Adipocyte (in vitro differentiated cells): ENCODE results near the gene CCDC78.
A peak's percentile ranks its signal among the peaks of the same experiment; 100 is the strongest.

ENCODE experiments used
- DNase-seq: peaks from one replicate; pipeline ENCODE4 v3.0.0-alpha.2; 2015; ENCODE audit warnings: low read depth
- H3K27me3 ChIP-seq: replicated peaks from 2 replicates; pipeline ENCODE4 v1.7.0; 2013; ENCODE audit warnings: mild to moderate bottlenecking, low read length, moderate library complexity; ENCODE audit not compliant: control insufficient read depth, insufficient read depth
- H3K36me3 ChIP-seq: 2 replicates; pipeline ENCODE4 v1.7.0; 2013; ENCODE audit warnings: low read length, mild to moderate bottlenecking, moderate library complexity; ENCODE audit not compliant: control insufficient read depth, insufficient read depth, severe bottlenecking
- H3K4me1 ChIP-seq: 2 replicates; pipeline ENCODE4 v1.7.0; 2013; ENCODE audit warnings: mild to moderate bottlenecking, low read length, moderate library complexity; ENCODE audit not compliant: control insufficient read depth, insufficient read depth
- H3K4me3 ChIP-seq: 2 replicates; pipeline ENCODE4 v1.7.0; 2013; ENCODE audit warnings: mild to moderate bottlenecking, low read length, moderate library complexity
- H3K9ac ChIP-seq: 2 replicates; pipeline ENCODE4 v1.7.0; 2013; ENCODE audit warnings: mild to moderate bottlenecking, low read length, moderate library complexity
- H3K9me3 ChIP-seq: 2 replicates; pipeline ENCODE4 v1.7.0; 2013; ENCODE audit warnings: mild to moderate bottlenecking, low read length, moderate library complexity; ENCODE audit not compliant: control insufficient read depth

Gene CCDC78

GRCh38 chr16:704552-705380 is 21.5 kb downstream of the CCDC78 start:
- H3K4me3 ChIP-seq: no peak overlapping the region

DNA sequence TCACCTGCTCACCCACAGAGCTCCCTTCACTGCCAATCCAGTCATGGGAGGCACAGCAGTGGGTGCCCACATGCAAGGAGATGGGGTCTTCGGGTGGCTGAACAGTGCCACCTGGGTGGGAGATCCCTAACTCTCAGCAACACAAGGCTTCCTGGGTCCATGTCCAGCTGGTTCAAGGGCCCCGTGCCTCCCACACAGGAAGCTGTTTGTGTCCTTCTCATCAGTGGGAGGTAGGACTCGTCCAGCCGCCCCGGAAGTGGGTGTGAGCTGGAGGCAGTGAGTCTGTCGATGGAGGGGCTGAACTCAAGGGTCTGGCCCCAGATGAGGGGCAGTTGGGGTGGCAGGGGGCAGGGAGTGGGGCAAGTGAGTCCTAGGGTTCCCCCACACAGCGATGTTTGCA is 22.2 kb downstream of the CCDC78 start:
- peaks cover 67% of the 10 kb centered on the region for H3K27me3 ChIP-seq
- H3K4me1 ChIP-seq: no peaks in the 10 kb centered on the region
- DNase-seq: no peak
- no peaks in the 10 kb centered on the region for H3K9me3 ChIP-seq
- H3K36me3 ChIP-seq: no peaks in the 10 kb centered on the region
- H3K9ac ChIP-seq: no peak overlapping the region
- no peak overlapping the region for H3K4me3 ChIP-seq

More at GRCh38 chr16:704552-705380, 21.5 kb downstream of the CCDC78 start:
- no peaks in the 10 kb centered on the region for H3K9me3 ChIP-seq
- no peaks in the 10 kb centered on the region for H3K36me3 ChIP-seq
- H3K9ac ChIP-seq: no peak overlapping the region
- H3K4me1 ChIP-seq: peaks cover 2% of the 10 kb centered on the region
- DNase-seq: no peak
- peaks cover 73% of the 10 kb centered on the region for H3K27me3 ChIP-seq

- Histone ChIP-seq H3K27me3 (peaks cover 62% of the 10 kb centered on the region), H3K36me3 (no peaks in the 10 kb centered on the region), H3K9ac (no peak overlapping the region), H3K4me1 (no peaks in the 10 kb centered on the region), H3K9me3 (no peaks in the 10 kb centered on the region), H3K4me3 (no peak overlapping the region)
- no peak for DNase-seq
These were observed 22.8 kb downstream of the CCDC78 start for GRCh38 chr16:703406-703805.

DNA sequence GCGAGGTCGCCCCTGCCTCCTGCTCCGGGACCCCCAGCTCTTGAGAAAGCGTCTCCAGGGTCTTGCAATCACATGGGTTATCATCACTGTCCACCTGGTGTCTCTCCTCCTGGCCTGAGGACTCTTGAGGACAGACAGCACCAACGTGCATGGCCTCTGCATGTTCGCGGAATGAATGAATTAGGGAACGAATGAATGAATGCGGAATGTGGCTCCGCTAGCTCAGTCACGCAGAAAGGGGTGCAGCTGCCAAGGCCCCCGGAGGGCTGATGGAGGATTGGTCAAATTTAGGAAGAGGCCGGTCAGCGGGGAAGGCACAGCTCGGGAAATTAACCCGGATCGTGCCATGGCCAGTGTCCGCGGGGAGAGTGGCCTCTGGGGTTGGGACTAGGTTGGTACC is 23.9 kb downstream of the CCDC78 start:
- peaks cover 52% of the 10 kb centered on the region for H3K27me3 ChIP-seq

DNA sequence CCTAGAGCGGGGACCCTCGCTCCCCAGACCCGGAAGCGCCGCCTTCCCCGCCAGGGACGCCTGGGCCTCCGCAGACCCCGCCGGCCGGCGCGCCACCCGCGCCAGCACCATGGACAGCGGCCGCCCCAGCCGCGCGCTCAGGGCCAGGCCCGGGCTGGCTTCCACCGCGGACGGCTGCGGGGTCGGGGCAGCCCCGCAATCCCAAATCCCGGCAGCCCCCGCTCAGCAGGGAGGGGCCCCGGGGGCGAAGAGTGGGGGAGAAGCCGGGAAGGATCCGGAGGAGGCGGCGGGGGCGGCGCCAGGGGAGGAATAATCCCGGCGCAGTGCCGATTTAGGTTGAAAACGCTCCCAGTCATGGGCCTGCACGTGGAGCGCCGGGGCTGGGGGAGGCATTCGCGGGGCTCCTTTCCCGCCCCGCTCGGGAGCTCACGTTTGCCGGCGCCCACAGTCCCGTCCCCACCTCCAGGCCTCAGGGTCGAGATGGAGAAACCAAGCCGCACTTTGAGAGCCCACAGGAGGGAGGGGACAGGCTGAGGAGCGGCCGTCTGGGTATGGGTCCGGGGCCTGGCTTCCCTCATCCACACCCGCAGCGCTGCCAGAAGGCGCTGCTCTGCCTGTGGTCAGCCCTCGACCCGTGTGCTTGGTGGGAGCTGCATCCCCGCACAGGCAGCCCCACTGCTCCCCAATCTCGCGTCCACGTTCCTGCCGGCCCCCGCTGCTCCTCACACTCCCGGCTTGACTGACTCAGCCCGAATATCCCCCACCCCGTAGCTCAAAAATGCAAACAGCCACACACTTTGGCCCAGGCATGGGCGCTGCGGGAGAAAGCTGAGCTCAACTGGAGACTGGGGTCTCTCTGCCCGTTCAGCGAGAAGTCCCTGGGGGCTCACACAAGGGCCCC is 25.3 kb downstream of the CCDC78 start:
- peak; percentile 64 for DNase-seq
- H3K9me3 ChIP-seq: no peaks in the 10 kb centered on the region
- H3K36me3 ChIP-seq: no peaks in the 10 kb centered on the region
- peaks cover 47% of the 10 kb centered on the region for H3K27me3 ChIP-seq
- H3K9ac ChIP-seq: no peak overlapping the region
- no peak overlapping the region for H3K4me3 ChIP-seq
- H3K4me1 ChIP-seq: no peaks in the 10 kb centered on the region

More for the DNA sequence above, 23.9 kb downstream of the CCDC78 start:
- H3K36me3 ChIP-seq: no peaks in the 10 kb centered on the region
- no peak overlapping the region for H3K4me3 ChIP-seq
- no peak overlapping the region for H3K9ac ChIP-seq
- H3K4me1 ChIP-seq: no peaks in the 10 kb centered on the region
- H3K9me3 ChIP-seq: no peaks in the 10 kb centered on the region
- DNase-seq: no peak

GRCh38 chr16:698911-699671 is 27.2 kb downstream of the CCDC78 start:
- Histone ChIP-seq H3K27me3 (peaks cover 47% of the 10 kb centered on the region), H3K4me3 (no peak overlapping the region), H3K9me3 (no peaks in the 10 kb centered on the region), H3K4me1 (no peaks in the 10 kb centered on the region), H3K36me3 (no peaks in the 10 kb centered on the region), H3K9ac (no peak overlapping the region)
- DNase-seq: no peak

- Histone ChIP-seq H3K4me3 (no peak overlapping the region), H3K9ac (no peak overlapping the region), H3K36me3 (no peaks in the 10 kb centered on the region), H3K9me3 (no peaks in the 10 kb centered on the region), H3K27me3 (peaks cover 22% of the 10 kb centered on the region), H3K4me1 (no peaks in the 10 kb centered on the region)
- DNase-seq: no peak
These were observed 30.7 kb downstream of the CCDC78 start for GRCh38 chr16:695355-696089.

DNA sequence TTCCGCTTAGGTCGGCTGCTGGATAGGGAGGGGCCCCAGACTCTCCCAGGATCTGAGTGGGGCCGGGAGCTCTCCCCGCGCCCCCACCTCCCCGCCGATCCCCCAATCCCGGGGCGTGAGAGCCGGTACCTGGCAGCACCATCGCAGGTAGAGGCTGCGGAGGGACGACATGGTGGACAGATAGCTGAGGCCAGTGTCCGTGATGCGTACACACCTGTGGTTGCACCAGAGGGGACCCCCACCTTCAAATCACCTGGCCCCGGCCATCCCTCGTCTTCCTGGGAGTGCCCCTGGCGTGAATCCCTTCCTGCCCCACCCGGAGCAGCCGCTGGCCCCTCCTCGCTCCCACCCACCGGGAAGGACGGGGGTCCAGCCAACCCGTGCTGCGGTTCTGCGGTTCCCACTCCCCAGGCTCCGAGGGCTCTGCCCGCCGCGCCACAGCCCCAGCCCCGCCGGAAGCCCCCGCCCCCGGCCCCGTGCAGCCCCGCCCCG is 31.3 kb downstream of the CCDC78 start:
- Histone ChIP-seq H3K36me3 (no peaks in the 10 kb centered on the region), H3K9ac (no peak overlapping the region), H3K9me3 (no peaks in the 10 kb centered on the region), H3K4me1 (no peaks in the 10 kb centered on the region), H3K4me3 (no peak overlapping the region), H3K27me3 (peaks cover 16% of the 10 kb centered on the region)
- DNase-seq: no peak

GRCh38 chr16:694187-694862 is 31.9 kb downstream of the CCDC78 start:
- peaks cover 16% of the 10 kb centered on the region for H3K27me3 ChIP-seq
- no peak overlapping the region for H3K4me3 ChIP-seq
- no peak for DNase-seq
- H3K9ac ChIP-seq: no peak overlapping the region
- H3K36me3 ChIP-seq: no peaks in the 10 kb centered on the region
- peaks cover 5% of the 10 kb centered on the region for H3K4me1 ChIP-seq
- H3K9me3 ChIP-seq: no peaks in the 10 kb centered on the region

DNA sequence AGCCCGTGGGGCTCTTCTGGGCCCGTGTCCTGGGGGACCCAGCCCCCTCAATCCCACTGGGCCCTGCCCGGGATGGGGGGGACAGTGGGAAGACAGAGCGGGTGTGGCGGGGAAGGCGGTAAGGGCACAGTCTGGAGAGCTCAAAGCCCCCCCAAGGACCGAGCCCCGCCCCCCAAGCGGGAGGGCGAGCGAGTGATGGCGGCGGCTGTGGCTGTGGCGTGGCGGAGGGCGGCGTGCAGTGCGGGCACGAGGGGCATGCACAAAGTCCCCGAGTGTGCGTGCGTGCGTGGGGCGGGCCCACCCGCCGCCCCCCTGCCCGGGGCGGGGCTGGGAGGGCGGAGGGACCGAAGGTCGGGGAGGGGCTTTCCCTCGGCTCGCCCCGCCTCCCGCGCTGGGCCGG is 32.5 kb downstream of the CCDC78 start:
- Histone ChIP-seq H3K9ac (no peak overlapping the region), H3K4me1 (peaks cover 10% of the 10 kb centered on the region), H3K4me3 (no peak overlapping the region), H3K36me3 (no peaks in the 10 kb centered on the region), H3K9me3 (no peaks in the 10 kb centered on the region), H3K27me3 (peaks cover 14% of the 10 kb centered on the region)
- DNase-seq: no peak
